Measurements from ENCODE around the gene NBL1. TPM values are rescaled to one million over a fixed set of nuclear protein-coding genes. Genes with fewer than 3 reads are reported as not detected.

NBL1 gene, protein sequence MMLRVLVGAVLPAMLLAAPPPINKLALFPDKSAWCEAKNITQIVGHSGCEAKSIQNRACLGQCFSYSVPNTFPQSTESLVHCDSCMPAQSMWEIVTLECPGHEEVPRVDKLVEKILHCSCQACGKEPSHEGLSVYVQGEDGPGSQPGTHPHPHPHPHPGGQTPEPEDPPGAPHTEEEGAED
- total RNA-seq: 29.2 TPM

DNA sequence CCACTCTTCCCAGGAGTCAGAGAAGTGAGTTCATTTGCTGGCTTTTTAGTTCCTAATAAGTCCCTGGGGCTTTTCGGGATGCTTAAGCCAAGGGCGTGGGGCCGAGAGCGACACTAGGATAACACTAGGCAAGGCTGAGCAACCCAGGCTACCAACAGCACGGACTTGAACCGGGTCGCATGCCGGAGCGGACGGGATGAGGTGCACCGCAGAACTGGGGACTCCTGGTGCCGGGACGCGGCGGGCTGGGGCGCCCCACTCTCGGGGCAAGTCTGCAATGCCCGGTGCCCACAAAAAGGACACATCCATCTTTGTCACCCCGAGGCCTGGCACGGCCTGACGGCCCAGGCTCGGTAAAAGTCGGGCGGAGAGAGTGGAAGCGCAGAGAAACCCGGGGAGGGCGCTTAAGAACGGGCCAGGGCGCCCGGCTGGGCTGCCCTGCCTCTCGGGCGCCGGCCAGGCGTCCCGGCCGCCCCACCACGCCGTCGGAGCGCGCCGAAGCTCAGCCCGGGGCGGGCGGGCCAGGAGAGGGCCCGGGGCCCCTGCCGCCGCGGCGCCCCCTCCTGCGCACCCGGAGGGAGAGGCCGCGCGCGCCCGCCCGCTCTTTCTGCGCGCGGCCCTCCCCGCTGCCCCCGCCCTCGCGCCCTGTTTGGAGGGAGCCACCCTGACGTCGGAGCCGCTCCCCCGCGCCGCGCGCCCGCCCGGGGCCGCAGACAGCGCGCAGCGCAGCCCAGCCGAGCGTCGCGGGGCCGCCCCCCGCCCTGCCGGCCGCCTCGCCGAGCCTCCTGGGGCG, at the start of gene NBL1:
NBL1 (plus strand) TSS at position 710 of the 793 bp plus-strand sequence. CDS start 10,720 bp downstream, outside the sequence.
- no peak for DNase-seq

DNA sequence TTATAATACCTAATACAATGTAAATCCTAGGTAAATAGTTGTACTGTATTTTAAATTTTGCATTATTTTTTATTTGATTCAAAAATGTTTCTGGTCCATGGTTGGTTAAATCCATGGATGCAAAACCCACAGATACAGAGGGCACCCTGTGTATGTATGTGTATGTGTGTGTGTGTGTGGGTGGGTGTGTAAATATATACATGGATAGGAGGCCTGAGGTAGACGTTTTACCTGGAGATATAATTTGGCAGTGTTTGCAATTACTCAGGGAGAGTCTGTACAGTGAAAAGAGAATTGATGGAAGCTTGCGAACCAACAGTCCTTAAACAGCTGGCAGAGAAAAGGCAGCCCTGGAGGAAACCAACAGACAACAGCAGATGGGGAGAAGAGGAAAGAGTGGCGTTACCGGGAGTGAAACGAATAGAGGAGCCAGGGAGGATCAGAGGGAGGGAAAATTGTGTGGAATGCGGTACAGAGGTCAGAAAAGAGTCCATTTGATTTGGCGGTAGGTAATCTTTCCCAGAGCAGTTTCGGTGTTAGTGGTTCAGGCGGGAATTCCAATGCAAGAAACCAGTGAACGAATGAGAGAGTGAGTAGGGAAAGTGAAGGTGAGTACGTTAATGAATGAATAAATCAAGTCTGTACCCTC, 47.9 kb upstream of the NBL1 start:
- DNase-seq: no peak

DNA sequence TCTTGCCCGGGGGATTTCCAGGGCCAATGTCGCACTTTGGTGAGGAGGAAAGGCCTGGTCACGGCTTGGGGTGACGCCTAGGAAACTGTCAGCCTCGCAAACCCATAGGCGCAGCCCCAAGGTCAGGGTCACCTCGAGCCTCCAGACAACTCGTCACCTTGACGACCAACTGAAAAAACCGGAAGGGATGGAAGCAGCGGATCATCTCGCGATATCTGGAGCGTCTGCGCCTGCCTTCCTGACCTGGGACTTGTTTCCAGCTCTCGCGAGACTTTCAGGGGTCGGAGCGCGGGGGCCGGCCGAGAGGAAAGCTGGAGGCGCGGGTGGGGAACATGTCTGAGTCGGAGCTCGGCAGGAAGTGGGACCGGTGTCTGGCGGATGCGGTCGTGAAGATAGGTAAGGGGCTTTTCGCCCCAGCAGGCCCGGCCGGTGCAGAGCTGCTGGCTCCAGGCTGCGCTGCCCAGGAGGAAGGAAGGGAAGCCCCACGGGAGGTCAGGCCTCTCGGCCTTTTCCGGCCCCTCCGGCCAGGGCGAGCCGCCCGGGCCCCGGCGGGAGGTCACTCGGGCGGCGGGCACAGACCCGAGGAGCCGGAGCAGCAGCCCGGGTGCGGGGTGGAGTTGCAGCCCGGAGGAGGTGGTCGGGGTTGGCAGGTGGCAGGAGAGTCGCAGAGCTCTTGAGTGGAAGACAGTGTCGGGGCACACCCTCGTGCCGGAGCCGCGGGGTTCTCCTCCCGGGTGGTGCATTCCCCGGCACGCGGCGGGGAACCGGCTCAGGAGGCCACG, 47.2 kb upstream of the NBL1 start:
- DNase-seq: peak; percentile 95

DNA sequence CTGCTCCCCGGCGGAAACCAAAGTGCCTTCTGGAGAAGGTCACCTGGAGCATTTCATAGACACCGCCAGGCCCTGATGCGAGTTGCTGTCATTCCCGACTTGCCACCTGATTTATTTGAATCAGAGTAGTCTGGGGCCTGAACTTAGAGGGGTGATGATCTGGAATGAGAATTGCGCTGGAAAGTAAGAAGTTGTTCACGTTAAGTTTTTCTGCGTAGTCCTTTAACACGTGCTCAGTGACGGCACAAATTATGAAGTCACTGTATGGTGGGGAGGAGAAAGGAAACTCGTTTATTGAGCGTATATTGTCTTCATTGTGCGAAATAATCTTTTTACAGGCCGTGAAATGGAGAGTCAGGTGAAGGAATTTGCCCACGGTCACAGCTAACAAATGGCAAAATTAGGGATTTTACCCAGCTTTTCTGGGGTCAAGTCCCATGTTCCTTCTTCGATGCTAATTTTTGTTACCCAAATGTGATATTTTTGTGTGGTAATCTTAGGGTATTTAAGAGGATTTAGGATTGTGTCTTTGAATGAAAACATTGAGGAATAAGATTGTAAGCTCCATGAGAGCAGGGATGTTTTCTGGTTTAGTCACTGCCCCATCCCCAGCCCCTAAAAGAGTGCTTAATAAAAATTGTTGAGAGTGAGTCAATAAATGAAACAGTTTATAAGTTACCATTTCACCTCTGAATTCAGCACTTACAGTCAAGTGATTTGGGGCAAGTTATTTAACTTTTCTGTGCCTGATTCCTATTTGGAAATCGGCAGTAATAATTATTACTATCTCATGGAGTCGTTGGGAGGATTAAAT, 46.4 kb upstream of the NBL1 start:
- no peak for DNase-seq

DNA sequence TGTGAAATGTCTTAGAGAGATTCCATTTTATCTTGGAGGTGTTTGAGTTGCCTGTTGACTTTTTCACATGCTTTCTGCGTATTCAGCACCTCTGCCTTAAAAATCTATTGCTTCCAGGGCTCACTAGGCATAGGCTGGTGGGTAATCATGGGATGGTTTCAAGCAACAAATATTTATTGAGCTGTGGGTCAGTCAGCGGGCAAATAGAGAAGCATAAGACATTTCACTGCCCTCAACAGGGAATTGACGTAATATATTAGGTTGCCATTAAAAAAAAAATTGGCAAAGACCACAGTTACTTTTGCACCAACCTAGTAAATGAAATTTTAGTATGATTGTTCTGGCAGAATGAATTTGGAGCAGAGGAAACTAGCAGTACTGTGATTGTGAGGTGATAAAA, 44.3 kb upstream of the NBL1 start:
- DNase-seq: no peak

DNA sequence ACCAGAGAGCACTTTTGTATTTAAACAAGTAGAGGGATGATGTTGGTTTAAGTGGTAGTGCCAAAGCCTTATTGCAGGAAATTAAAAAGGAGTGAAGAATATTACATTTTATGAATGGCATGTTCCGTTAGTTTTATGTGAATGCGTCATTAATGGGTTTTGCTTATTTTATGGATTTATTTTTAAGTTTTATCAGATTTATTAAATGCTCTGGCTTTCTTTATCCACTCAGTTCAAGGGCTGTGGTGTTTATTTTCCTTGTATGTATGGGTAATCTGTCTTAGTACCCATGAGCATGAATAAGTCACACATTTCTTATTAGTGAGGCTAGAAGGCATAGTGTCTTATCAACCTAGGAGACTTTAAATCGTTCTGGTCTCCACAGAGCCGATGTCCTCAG, 41.6 kb upstream of the NBL1 start:
- DNase-seq: no peak

DNA sequence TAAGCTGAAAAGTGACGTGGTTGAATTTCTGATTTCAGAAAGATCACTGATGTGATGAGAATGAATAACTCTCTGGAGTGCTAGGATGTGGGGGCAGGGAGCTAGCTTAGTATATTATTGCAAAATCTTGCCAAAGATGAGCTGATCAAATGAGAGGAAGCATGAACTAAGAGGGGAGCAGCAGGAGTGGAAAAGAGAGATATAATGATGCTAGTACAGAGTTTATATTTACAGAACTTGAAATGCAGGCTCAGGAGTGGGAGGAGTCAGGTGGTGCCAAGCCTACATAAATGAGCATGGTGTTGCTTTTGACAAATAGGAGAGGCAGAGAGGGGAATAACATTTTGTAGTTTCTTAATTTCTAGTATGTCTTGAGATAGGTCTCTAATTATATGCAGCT, 38.1 kb upstream of the NBL1 start:
- no peak for DNase-seq

DNA sequence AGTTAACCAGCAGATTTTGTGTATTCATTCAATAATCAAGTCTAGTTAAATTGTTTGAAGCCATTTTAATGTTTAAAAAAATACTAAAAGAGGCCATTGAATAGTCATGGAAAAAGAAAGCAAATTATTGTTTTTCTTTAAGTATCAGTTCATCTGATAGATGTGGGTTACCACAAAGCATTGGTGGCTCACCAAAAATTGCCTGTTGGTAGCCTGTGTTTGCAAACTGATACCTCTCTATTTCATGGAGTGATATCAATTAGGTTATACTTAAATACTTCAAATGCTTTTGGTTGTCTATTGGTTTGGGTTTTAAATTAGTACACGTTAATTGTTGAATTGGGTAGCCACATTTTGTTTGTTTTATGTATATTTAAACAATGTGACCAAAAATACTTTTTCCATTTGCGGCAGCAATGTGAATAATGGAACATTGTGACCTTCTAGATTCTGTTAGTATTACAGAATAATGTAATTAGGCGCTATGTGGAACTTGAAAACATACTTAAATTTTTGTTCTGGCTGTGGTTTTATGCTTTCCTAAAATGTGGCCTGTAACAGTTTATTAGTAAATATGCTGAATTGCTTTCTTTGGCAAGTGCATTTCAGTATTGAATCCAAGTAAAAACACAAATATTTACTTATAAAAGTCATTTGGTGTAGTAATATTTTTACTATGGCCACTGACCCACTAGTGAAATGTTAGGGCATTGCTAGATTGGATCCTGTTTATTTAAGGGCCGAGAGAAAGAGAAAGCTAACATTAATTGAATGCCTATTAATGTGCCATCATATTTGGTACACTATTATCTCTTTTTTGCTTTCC, 37.1 kb upstream of the NBL1 start:
- DNase-seq: no peak

DNA sequence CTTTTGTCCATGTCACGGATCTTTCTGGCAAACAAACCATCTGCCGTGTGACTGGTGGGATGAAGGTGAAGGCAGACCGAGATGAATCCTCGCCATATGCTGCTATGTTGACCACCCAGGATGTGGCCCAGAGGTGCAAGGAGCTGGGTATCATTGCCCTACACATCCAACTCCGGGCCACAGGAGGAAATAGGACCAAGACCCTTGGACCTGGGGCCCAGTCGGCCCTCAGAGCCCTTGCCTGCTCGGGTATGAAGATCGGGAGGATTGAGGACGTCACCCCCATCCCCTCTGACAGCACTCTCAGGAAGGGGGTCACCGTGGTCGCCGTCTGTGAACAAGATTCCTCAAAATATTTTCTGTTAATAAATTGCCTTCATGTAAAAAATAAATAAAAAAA, 35.9 kb upstream of the NBL1 start:
- no peak for DNase-seq

DNA sequence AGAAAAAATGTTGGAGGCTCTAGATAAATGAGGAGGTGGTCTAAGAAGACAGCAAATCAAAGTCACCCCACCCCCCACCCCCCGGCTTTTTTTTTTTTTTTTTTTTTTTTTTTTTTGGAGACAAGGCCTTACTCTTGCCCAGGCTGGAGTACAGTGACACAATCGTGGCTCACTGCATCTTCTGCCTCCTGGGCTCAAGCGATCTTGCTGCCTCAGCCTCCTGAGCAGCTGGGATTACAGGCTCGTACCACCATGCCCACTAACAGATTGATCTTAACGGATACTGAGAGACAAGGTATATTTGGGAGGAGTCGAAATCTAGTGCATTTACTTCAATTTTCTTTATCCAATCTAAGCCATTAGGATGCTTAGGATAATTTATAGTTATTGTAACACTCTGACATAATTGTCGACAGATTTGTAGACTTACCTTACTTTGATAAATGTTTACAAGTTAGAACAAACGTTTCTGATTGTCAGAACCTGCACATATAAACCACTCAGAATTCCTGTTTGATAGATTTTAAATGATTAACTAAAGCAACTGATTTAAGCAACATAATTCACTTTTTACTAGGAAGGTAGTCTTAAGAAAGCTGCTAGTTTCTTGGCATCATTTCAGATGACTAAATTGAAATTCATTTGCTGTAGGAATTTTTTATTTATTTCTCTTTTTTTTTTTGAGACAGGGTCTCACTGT, 33.7 kb upstream of the NBL1 start:
- no peak for DNase-seq

DNA sequence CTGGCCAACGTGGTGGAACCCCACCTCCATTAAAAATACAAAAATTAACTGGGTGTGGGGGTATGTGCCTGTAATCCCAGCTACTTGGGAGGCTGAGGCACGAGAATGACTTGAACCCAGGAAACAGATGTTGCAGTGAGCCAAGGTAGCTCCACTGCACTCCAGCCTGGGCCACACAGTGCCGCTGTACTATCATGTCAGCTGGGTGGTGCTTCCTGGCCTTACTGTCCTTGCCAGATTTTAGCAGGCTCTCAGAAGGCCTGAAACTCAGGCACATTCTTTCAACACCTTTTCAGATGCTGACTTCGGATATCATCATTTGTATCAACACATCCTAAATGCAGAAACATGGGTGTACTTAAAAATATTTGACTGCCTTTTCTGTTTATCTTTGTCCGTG, 31.6 kb upstream of the NBL1 start:
- DNase-seq: no peak

DNA sequence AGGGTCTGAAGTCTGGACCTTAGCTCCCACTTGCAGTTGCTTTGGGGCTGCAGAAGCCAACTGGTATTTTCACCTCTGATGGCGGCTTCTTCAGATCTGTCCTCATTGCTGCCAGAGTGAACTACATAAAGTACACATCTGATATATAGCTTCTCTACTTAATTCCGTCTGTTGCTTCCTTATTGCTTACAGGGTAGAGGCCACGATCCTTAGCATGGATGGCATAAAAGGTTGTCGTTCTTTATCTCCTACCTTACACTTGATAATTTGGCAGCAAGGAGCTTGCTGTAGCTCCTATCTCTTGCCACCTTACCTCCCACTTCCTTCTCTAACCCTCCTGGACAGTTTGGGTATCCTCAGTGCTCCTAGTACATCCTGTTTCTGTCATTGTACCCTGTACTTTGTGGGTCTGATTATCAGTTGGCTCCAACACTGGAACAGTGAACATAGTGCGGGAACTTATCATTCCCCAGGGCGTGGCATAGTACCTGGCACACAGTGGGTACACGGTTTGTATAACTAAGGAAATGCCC, 30.9 kb upstream of the NBL1 start:
- no peak for DNase-seq

DNA sequence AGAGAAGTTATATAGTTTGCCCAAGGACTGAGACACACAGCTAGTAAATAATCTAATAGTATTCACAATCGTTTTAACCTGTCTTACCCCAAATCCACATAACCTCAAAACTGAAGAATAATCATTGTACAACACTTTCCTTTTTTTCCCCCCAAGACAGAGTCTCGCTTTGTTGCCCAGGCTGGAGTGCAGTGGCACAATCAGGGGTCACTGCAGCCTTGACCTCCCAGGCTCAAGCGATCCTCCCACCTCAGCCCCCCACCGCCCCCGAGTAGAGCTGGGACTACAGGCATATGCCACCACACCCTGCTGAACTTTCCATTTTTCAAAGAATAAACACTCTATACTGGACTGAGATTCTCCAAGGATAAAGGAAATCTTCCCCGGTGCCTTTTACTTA, 28.7 kb upstream of the NBL1 start:
- DNase-seq: no peak

DNA sequence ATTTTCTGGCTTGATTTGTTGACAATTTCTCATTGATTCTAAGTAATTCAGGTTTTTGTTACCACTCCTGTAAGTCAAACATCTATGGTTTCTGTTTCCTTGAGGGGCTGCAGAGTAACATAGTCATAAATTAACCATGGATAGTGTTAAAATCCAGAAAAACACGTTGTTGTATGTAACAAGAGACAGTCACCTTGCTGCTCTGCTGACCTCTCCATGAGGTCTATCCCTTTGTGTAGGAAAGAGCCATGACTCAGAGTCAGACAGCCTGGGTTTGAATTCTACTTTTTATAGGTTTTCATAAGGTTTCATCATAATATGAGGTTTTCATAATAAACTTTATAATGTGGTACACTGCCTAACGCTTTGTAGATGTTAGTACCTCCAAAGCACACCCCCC, 27.6 kb upstream of the NBL1 start:
- no peak for DNase-seq

DNA sequence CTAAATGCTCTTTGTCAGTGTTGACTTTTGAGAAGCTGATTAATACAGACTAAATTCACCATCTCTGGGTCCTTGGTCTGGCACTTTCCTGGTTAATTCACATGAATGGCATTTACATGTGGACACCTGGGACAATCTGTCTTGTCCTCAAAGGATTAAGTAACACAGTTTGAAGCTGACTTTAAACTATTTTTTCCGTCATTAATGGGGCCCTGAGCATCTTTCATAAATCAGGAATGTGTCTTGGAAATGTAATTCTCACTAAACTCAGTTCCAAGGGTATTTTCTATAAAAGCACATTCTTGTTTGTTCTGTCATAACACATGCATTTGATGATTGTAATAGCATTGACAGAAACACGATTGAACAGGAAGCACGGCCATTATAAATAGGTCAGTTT, 26.7 kb upstream of the NBL1 start:
- no peak for DNase-seq

DNA sequence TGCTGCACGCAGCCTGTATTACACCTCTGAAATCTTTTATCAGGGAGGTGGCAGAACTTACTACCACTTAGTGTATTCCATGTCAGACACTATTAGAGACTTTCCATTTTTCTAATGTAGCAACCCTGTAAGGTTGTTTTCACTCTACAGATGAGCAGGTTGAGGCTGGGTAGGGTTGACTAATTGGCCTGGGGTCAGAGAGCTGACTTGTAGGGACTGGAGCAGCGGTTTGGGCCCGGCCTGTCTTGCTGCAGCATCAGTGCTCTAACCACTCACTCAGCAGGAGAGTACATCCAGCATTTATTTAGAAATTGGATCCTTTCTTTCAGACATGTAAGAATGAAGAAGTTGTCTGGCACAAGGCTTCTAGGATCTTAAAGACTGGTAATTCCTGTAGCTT, 25.7 kb upstream of the NBL1 start:
- no peak for DNase-seq

DNA sequence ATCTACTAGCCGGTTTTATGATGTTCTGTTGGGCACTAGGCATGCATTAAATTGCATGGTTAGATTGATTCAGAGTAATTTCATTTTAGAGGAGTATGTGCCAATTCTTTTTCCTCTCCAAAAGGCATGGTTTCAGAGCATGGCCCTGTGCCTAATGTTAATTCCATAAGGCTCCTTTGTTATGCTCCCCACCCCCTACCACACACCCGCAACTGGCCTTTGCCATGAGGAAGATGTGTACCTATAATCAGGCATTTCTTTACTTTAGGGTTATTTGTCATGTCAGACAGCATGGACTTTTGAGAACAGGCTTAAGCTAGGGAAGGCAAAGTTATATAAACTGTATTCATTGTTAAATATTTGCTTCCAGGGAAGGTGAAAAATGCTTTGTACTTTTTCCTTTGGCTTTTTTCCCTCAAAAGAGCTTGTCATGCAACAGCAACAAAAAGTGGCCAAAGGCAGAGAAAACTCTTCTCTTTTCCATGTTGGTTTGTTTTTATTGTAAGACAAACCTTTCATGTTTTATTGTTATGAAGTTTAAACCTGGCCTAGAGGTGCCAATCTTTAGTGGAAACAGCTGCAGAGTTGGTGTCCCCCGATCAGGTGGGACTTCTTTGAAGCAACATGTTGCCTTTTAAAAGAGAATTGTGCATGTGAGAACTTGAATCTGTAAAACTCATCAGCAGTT, 24.3 kb upstream of the NBL1 start:
- DNase-seq: no peak

DNA sequence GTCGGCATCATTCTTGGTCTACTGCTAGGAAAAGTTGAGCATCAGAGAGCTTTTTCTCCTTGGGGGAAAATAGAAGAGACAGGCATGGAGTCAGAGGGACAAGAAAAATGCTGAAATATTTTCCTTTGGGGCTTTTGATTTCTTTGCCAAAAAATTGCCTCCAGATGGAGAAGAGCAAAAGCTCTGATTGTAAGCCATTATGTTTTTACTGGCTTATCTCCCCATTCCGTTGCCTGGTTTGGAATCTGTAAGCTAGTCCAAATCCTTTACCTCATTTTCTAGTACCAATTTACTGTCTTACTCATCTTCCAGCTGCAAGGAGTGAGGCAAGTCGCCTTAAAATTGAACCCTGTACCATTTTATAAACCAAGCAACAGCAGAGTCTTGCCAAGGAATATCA, 23.3 kb upstream of the NBL1 start:
- DNase-seq: no peak

DNA sequence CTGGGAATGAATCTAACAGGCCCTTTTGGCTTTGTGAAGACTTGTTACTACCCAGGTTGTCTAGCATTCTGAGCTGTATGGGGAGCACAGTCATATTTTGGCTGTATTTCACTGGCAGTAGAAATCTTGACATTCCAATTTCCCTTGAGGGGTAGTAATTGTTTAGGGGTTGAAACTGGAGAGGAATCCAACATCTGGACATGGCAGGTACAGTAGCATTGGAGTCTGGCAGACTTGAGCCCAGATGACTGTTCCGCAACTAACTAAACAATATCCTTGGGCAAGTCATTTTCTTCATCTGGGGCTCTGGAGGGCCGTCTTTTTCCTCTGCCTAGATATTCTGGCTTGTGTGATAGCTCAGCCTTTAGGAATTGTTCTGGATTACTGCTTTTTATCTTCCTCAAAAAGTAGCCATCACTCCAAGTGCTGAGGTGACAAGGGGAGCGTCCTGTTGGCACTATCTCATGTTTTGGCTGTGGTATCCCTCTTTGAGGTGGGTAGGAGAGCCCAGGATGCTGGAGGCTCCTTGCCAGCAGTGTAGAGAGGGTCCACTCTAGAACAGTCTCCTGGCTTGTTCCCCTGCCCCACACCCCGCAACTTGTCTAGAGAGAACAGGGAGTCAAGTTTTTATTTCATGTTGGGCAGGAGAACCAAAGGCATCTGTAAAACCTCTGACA, 22.7 kb upstream of the NBL1 start:
- DNase-seq: no peak
